K562 (cell line): ENCODE data around the gene MAD1L1. TPM values are rescaled to one million over a fixed set of nuclear protein-coding genes. Genes with fewer than 3 reads are reported as not detected.

Source experiments
- CC2D1A ChIP-seq: fragments of 450-650 bp; IDR thresholded peaks from 2 replicates; pipeline ENCODE4 v1.6.1; 2017; ENCODE audit warnings: mild to moderate bottlenecking
- CTCF ChIP-seq, 3 experiments: IDR thresholded peaks in 2 of 3; conservative IDR thresholded peaks in 1 of 3; 2 replicates each; pipeline ENCODE4 v1.5.1; 2011 to 2012; ENCODE audit warnings: low read length in 3 of 3, mild to moderate bottlenecking in 3 of 3, control low read depth in 2 of 3, improper control_type of control experiment in 1 of 3, inconsistent platforms in 1 of 3, low read depth in 1 of 3, mixed read lengths in 1 of 3, moderate library complexity in 1 of 3; ENCODE audit not compliant: insufficient read depth in 2 of 3
- CXXC5 ChIP-seq: fragments of 250-450 bp; sonication (Bioruptor Pico); IDR thresholded peaks from 2 replicates; pipeline ENCODE4 v1.8.0; 2022; ENCODE audit warnings: inconsistent platforms, mild to moderate bottlenecking, moderate library complexity
- ETS2 ChIP-seq: IDR thresholded peaks from 2 replicates; pipeline ENCODE4 v1.6.1; 2016; ENCODE audit warnings: borderline replicate concordance, missing genetic modification characterization, mild to moderate bottlenecking, moderate library complexity, missing compliant biosample characterization; ENCODE audit not compliant: poor library complexity, severe bottlenecking
- FOXP1 ChIP-seq: sonication (generic); formaldehyde crosslinking; IDR thresholded peaks from 2 replicates; pipeline ENCODE4 v1.8.0; 2022; ENCODE audit warnings: mild to moderate bottlenecking, missing genetic modification reagents
- GATAD2A ChIP-seq: fragments of 450-650 bp; IDR thresholded peaks from 2 replicates; pipeline ENCODE4 v1.6.1; 2017
- GTF3C2 ChIP-seq: IDR thresholded peaks from 3 replicates; pipeline ENCODE4 v1.6.1; 2011; ENCODE audit warnings: borderline replicate concordance, mild to moderate bottlenecking, moderate library complexity; ENCODE audit not compliant: insufficient read length; ENCODE audit errors: extremely low read depth
- HEY1 ChIP-seq: fragments of 250-450 bp; sonication (Bioruptor Pico); IDR thresholded peaks from 2 replicates; pipeline ENCODE4 v1.5.0; 2020; ENCODE audit warnings: mild to moderate bottlenecking, moderate library complexity, borderline replicate concordance
- KAT2B ChIP-seq: IDR thresholded peaks from one replicate; pipeline ENCODE4 v1.6.1; 2012; ENCODE audit warnings: low read depth, mild to moderate bottlenecking, control low read depth, inconsistent platforms, low read length, moderate library complexity
- KDM5B ChIP-seq: fragments of 200-600 bp; sonication (generic); IDR thresholded peaks from 2 replicates; pipeline ENCODE4 v1.6.1; 2012; ENCODE audit warnings: low read depth, mild to moderate bottlenecking, moderate library complexity, low read length, control low read depth, inconsistent platforms; ENCODE audit not compliant: insufficient replicate concordance
- LARP7 ChIP-seq: fragments of 450-650 bp; IDR thresholded peaks from 2 replicates; pipeline ENCODE4 v1.6.1; 2016
- MCM5 ChIP-seq: fragments of 450-650 bp; IDR thresholded peaks from 2 replicates; pipeline ENCODE4 v1.6.1; 2016; ENCODE audit warnings: low read depth
- MYBL2 ChIP-seq, 2 experiments: fragments of 450-650 bp in 1 of 2; sonication (generic) in 1 of 2; formaldehyde crosslinking in 1 of 2; IDR thresholded peaks; 2 replicates each; pipeline versions ENCODE4 v1.6.1 to v1.8.1; 2017 to 2022; ENCODE audit warnings: borderline replicate concordance in 1 of 2, inconsistent platforms in 1 of 2, low read depth in 1 of 2, mild to moderate bottlenecking in 1 of 2, missing genetic modification reagents in 1 of 2, moderate library complexity in 1 of 2
- NUFIP1 ChIP-seq: fragments of 450-650 bp; IDR thresholded peaks from 2 replicates; pipeline ENCODE4 v1.6.1; 2018; ENCODE audit not compliant: partially characterized antibody
- PCBP2 ChIP-seq: fragments of 200-400 bp; formaldehyde crosslinking; IDR thresholded peaks from 2 replicates; pipeline ENCODE4 v1.6.1; 2018; ENCODE audit warnings: low read length, low read depth, mild to moderate bottlenecking, moderate library complexity; ENCODE audit not compliant: poor library complexity, severe bottlenecking
- PTTG1 ChIP-seq: fragments of 450-650 bp; IDR thresholded peaks from 2 replicates; pipeline ENCODE4 v1.6.1; 2016; ENCODE audit warnings: low read depth, mild to moderate bottlenecking, missing genetic modification characterization, missing compliant biosample characterization
- SP1 ChIP-seq: sonication (generic); formaldehyde crosslinking; IDR thresholded peaks from 2 replicates; pipeline ENCODE4 v1.8.1; 2022; ENCODE audit warnings: mild to moderate bottlenecking, missing genetic modification reagents
- U2AF1 ChIP-seq: fragments of 200-400 bp; formaldehyde crosslinking; optimal IDR thresholded peaks from 2 replicates; pipeline ENCODE3; 2017; ENCODE audit warnings: mild to moderate bottlenecking, low read depth, low read length, moderate library complexity
- ZKSCAN3 ChIP-seq: fragments of 250-450 bp; sonication (Bioruptor Pico); IDR thresholded peaks from 2 replicates; pipeline ENCODE4 v1.4.0; 2020
- polyA plus RNA-seq, 8 experiments: library from polyadenylated mRNA; depleted of rRNA in 4 of 8; stranded (reverse) in 5 of 8; unstranded in 3 of 8; fragments of >200 nt; fragmentation: Nextera tagmentation in 2 of 8; fragmentation: Illumina TruSeq in 1 of 8; extraction: Ambion mirVana in 2 of 8; extraction: Trizol in 1 of 8; gene quantifications; 2 replicates each; pipeline versions ENCODE4 v1.2.1 to v1.2.3, GENCODE V29; 2011 to 2014; ENCODE audit warnings: inconsistent platforms in 1 of 8, missing spikeins in 1 of 8
- total RNA-seq, 7 experiments: library from RNA; depleted of rRNA in 6 of 7; stranded (reverse); fragments of >200 nt in 6 of 7; fragmentation: Illumina TruSeq in 2 of 7; extraction: Trizol in 2 of 7; gene quantifications; 2 replicates each; pipeline versions ENCODE4 v1.2.1 to v1.2.3, GENCODE V29; 2011 to 2021; ENCODE audit warnings: low replicate concordance in 1 of 7
- TF ChIP-seq, protein P1 (sequence below): fragments of 450-650 bp; IDR thresholded peaks from 2 replicates; pipeline ENCODE4 v1.6.1; 2016
- TF ChIP-seq, protein P2 (sequence below): fragments of 450-650 bp; conservative IDR thresholded peaks from 2 replicates; pipeline ENCODE4 v1.6.1; 2016; ENCODE audit warnings: missing genetic modification characterization, low read depth, mild to moderate bottlenecking, control low read depth, missing compliant biosample characterization

MAD1L1 gene
- total and polyA plus RNA-seq, 9 of the 15 experiments (the other 6 are each of a cell fraction or from before 2014, with no cell fraction given) = 1.7 to 89.7 (median 18.0) TPM

GRCh38 chr7:2109936-2110609 lies 122.7 kb downstream of the MAD1L1 start (continued):
- TF ChIP-seq NUFIP1 (no peak), KAT2B (no peak), CTCF (IDR thresholded peaks at IDR 0.05 in 2 of 3, conservative IDR thresholded peaks at IDR 0.05 in 1 of 3; ENCODE audit: insufficient read depth in 2 of 3, low read depth in 1 of 3, low read length in 3 of 3) (no peak), CC2D1A (peak; percentile 71; the same call in 1 of the 2 replicates), KDM5B (peak; percentile 62), GTF3C2 (no peak), ZKSCAN3 (CRISPR knock-in tag) (no peak), U2AF1 (no peak), PTTG1 (tag) (no peak), CXXC5 (CRISPR knock-in tag) (peak; percentile 63), MCM5 (no peak), PCBP2 (no peak), LARP7 (no peak), MYBL2 (IDR thresholded peaks at IDR 0.05; ENCODE audit: low read depth) (no peak), MYBL2 (CRISPR knock-in tag; IDR thresholded peaks at IDR 0.05; ENCODE audit: borderline replicate concordance) (no peak), FOXP1 (CRISPR knock-in tag) (no peak), HEY1 (CRISPR knock-in tag) (no peak), SP1 (CRISPR knock-in tag) (peak; percentile 69), ETS2 (tag) (no peak), GATAD2A (no peak; the same call in 1 of the 2 replicates)
- TF ChIP-seq, protein P1, sequence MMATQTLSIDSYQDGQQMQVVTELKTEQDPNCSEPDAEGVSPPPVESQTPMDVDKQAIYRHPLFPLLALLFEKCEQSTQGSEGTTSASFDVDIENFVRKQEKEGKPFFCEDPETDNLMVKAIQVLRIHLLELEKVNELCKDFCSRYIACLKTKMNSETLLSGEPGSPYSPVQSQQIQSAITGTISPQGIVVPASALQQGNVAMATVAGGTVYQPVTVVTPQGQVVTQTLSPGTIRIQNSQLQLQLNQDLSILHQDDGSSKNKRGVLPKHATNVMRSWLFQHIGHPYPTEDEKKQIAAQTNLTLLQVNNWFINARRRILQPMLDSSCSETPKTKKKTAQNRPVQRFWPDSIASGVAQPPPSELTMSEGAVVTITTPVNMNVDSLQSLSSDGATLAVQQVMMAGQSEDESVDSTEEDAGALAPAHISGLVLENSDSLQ = 0 out of 2 replicates have a peak, but pooled peaks have one; percentile 43
- TF ChIP-seq, protein P2, sequence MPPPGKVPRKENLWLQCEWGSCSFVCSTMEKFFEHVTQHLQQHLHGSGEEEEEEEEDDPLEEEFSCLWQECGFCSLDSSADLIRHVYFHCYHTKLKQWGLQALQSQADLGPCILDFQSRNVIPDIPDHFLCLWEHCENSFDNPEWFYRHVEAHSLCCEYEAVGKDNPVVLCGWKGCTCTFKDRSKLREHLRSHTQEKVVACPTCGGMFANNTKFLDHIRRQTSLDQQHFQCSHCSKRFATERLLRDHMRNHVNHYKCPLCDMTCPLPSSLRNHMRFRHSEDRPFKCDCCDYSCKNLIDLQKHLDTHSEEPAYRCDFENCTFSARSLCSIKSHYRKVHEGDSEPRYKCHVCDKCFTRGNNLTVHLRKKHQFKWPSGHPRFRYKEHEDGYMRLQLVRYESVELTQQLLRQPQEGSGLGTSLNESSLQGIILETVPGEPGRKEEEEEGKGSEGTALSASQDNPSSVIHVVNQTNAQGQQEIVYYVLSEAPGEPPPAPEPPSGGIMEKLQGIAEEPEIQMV (tag) = no peak
